Erythroblast (primary cell): ENCODE results near the gene SULT6B1.
A peak's percentile ranks its signal among the peaks of the same experiment; 100 is the strongest.
"Not testable (repeated sequence)": the region's sequence is repeated elsewhere in the genome, so short reads cannot be mapped to it uniquely, and the experiment has no call there.

Source experiments
- DNase-seq, 2 experiments: peaks; one replicate each; lab custom pipeline; 2025; lab: John Stamatoyannopoulos, UW
- GATA1 ChIP-seq: IDR thresholded peaks from 2 replicates; pipeline ENCODE4 v1.6.1; 2011; ENCODE audit warnings: low read depth, mild to moderate bottlenecking, control low read depth, low read length, moderate library complexity
- POLR2A ChIP-seq: IDR thresholded peaks from 2 replicates; pipeline ENCODE4 v1.6.1; 2011; ENCODE audit warnings: mild to moderate bottlenecking, low read length

Gene SULT6B1

GRCh38 chr2:37188570-37188969 is at the start of gene SULT6B1:
SULT6B1 (minus strand) TSS chr2:37188670; CDS start chr2:37188640, 30 bp downstream.
- TF ChIP-seq POLR2A = no peak
- no peak for TF ChIP-seq GATA1
- DNase-seq = no peak

- DNase-seq = peak; percentile 54 to 66
- TF ChIP-seq POLR2A = no peak
- TF ChIP-seq GATA1 = no peak
These were observed 43.9 kb upstream of the SULT6B1 start for GRCh38 chr2:37232131-37232933.

- peak; percentile 90 to 93 for DNase-seq
- peak; percentile 96 for TF ChIP-seq POLR2A
- TF ChIP-seq GATA1 = no peak
These were observed 43.0 kb upstream of the SULT6B1 start, which contains the start of the genes CEBPZ and NDUFAF7 for GRCh38 chr2:37231241-37232130. CEBPZ (minus strand) TSS chr2:37231596; CDS start chr2:37231567, 29 bp downstream. NDUFAF7 (plus strand) TSS chr2:37231658; CDS start chr2:37231706, 48 bp downstream.

GRCh38 chr2:37230581-37230980 is 42.1 kb upstream of the SULT6B1 start:
- DNase-seq = peak; percentile 34 to 55
- TF ChIP-seq GATA1 = no peak
- no peak for TF ChIP-seq POLR2A

GRCh38 chr2:37228788-37229187 is 40.3 kb upstream of the SULT6B1 start:
- no peak for DNase-seq
- TF ChIP-seq GATA1 = no peak

- TF ChIP-seq GATA1 (no peak), POLR2A (no peak)
- DNase-seq = no peak
These were observed 38.4 kb upstream of the SULT6B1 start for GRCh38 chr2:37226863-37227262.

GRCh38 chr2:37225129-37225528 is 36.7 kb upstream of the SULT6B1 start:
- DNase-seq = not testable (repeated sequence)

GRCh38 chr2:37224063-37224462 is 35.6 kb upstream of the SULT6B1 start:
- no peak for DNase-seq
- TF ChIP-seq GATA1 (no peak), POLR2A (no peak)

- no peak for TF ChIP-seq POLR2A
- no peak for TF ChIP-seq GATA1
- no peak for DNase-seq
These were observed 34.7 kb upstream of the SULT6B1 start for GRCh38 chr2:37223131-37223530.

GRCh38 chr2:37219046-37219445 is 30.6 kb upstream of the SULT6B1 start:
- TF ChIP-seq GATA1 = no peak
- no peak for TF ChIP-seq POLR2A
- DNase-seq = no peak

- TF ChIP-seq POLR2A = no peak
- no peak for TF ChIP-seq GATA1
- peak in 1 of 2 experiments; percentile 13 for DNase-seq
These were observed 26.8 kb upstream of the SULT6B1 start for GRCh38 chr2:37215250-37215649.

- no peak for DNase-seq
- TF ChIP-seq POLR2A (no peak), GATA1 (no peak)
These were observed 23.5 kb upstream of the SULT6B1 start for GRCh38 chr2:37211939-37212338.

- DNase-seq = no peak
- TF ChIP-seq GATA1 = no peak
- no peak for TF ChIP-seq POLR2A
These were observed 22.7 kb upstream of the SULT6B1 start for GRCh38 chr2:37211212-37211611.

GRCh38 chr2:37206760-37207159 is 18.3 kb upstream of the SULT6B1 start:
- not testable (repeated sequence) for DNase-seq
